Panc1 (cell line): ENCODE data around the gene TOLLIP.

ENCODE experiments used
- POLR2AphosphoS5 ChIP-seq: IDR thresholded peaks from 2 replicates; pipeline ENCODE4 v1.6.1; 2012; ENCODE audit warnings: mild to moderate bottlenecking, low read depth, low read length, moderate library complexity
- REST ChIP-seq, 2 experiments: IDR thresholded peaks; 2 replicates each; pipeline ENCODE4 v1.6.1; 2011 to 2012; ENCODE audit warnings: low read depth in 2 of 2, control low read depth in 1 of 2, low read length in 1 of 2, mild to moderate bottlenecking in 1 of 2, moderate library complexity in 1 of 2; ENCODE audit not compliant: insufficient read depth in 1 of 2
- TCF7L2 ChIP-seq: IDR thresholded peaks from 2 replicates; pipeline ENCODE4 v1.6.1; 2011; ENCODE audit warnings: mild to moderate bottlenecking, low read depth, low read length, inconsistent platforms
- TF ChIP-seq, protein P1 (sequence below): fragments of 450-650 bp; IDR thresholded peaks from 2 replicates; pipeline ENCODE4 v1.5.1; 2017; ENCODE audit warnings: mild to moderate bottlenecking

DNA sequence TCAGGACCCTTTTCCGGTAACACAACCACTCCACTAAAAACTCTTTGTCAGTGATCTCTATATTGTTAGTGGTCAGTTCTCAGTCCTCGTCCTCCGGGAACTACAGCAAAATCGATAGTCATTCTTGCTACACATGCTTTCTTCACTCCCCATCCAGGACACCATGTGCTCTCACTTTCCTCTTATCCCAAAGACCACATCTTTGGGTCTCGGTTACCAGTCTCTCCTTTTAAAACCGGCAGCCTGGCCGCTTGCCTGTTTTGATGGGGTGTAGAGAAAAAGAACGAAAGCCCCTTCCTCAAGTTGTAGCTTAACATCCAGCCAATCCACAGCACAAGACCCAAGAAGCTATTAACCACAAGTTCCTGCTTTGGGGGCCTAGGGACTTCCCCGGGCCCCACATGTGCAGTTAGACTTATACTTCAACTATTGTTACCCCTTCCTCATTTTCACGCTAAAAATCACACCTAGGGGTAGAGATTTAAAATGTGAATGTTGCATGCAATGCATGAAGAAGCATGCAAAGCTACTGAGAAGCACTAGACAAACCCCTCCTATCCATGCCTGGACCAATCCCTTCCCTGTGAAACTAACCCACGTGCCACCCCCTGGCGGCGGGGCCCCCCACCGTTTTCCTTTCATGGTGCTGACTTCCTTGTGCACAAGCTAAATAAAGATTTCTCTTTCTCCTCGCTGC lies 1.5 kb upstream of the TOLLIP start:
- TF ChIP-seq POLR2AphosphoS5 (no peak), TCF7L2 (no peak), REST (IDR thresholded peaks at IDR 0.05; ENCODE audit: insufficient read depth in 1 of 2, low read depth in 2 of 2, low read length in 1 of 2) (no peak)
- TF ChIP-seq, protein P1, sequence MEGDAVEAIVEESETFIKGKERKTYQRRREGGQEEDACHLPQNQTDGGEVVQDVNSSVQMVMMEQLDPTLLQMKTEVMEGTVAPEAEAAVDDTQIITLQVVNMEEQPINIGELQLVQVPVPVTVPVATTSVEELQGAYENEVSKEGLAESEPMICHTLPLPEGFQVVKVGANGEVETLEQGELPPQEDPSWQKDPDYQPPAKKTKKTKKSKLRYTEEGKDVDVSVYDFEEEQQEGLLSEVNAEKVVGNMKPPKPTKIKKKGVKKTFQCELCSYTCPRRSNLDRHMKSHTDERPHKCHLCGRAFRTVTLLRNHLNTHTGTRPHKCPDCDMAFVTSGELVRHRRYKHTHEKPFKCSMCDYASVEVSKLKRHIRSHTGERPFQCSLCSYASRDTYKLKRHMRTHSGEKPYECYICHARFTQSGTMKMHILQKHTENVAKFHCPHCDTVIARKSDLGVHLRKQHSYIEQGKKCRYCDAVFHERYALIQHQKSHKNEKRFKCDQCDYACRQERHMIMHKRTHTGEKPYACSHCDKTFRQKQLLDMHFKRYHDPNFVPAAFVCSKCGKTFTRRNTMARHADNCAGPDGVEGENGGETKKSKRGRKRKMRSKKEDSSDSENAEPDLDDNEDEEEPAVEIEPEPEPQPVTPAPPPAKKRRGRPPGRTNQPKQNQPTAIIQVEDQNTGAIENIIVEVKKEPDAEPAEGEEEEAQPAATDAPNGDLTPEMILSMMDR = no peak
